Uterus (tissue), 2 donors: ENCODE results near the gene CYP2J2.

Experiments used
- CTCF ChIP-seq, 4 experiments: fragments of 200-600 bp in 2 of 4; fragments of 450-650 bp in 2 of 4; sonication (generic) in 2 of 4; IDR thresholded peaks; one replicate each; pipeline ENCODE4 v1.5.1; 2016 to 2019; ENCODE audit warnings: antibody characterized with exemption in 4 of 4, mild to moderate bottlenecking in 2 of 4, moderate library complexity in 1 of 4
- POLR2A ChIP-seq, 2 donors: fragments of 450-650 bp; IDR thresholded peaks; one replicate each; pipeline ENCODE4 v1.6.1; 2016; ENCODE audit warnings: antibody characterized with exemption in 2 of 2, mild to moderate bottlenecking in 1 of 2, moderate library complexity in 1 of 2

GRCh38 chr1:59908084-59908483 lies 18.5 kb downstream of the CYP2J2 start:
- TF ChIP-seq CTCF (IDR thresholded peaks at IDR 0.05) (no peak), POLR2A (IDR thresholded peaks at IDR 0.05) (no peak)
